Fibroblast of mammary gland (primary cell): ENCODE measurements around the gene FLACC1.
"Not testable (repeated sequence)": the region's sequence is repeated elsewhere in the genome, so short reads cannot be mapped to it uniquely, and the experiment has no call there.

Experiments
- DNase-seq: peaks from one replicate; pipeline ENCODE4 v3.0.0-alpha.2; 2010; ENCODE audit warnings: low read depth
- H3K4me3 ChIP-seq: 2 replicates; pipeline ENCODE4 v1.5.1; 2011; ENCODE audit warnings: low read depth, mild to moderate bottlenecking, low read length, moderate library complexity; ENCODE audit not compliant: control insufficient read depth
- CTCF ChIP-seq: conservative IDR thresholded peaks from 2 replicates; pipeline ENCODE4 v1.5.1; 2011; ENCODE audit warnings: low read depth, low read length, inconsistent platforms; ENCODE audit not compliant: control insufficient read depth, insufficient read depth

FLACC1 gene

GRCh38 chr2:201396595-201396994 is 39.5 kb upstream of the FLACC1 start:
- DNase-seq = no peak
- H3K4me3 ChIP-seq = no peak overlapping the region
- TF ChIP-seq CTCF = no peak

GRCh38 chr2:201383136-201383535 is 26.0 kb upstream of the FLACC1 start:
- H3K4me3 ChIP-seq = no peak overlapping the region
- peak; percentile 41 for DNase-seq
- TF ChIP-seq CTCF = no peak

- no peak for TF ChIP-seq CTCF
- no peak overlapping the region for H3K4me3 ChIP-seq
- DNase-seq = peak; percentile 21
Observed at GRCh38 chr2:201378496-201379397, 21.6 kb upstream of the FLACC1 start.

GRCh38 chr2:201377218-201377617 is 20.1 kb upstream of the FLACC1 start:
- DNase-seq = no peak
- TF ChIP-seq CTCF = no peak
- no peak overlapping the region for H3K4me3 ChIP-seq

- no peak for DNase-seq
- TF ChIP-seq CTCF = no peak
- H3K4me3 ChIP-seq = no peak overlapping the region
Observed at GRCh38 chr2:201369775-201370174, 12.6 kb upstream of the FLACC1 start.

- not testable (repeated sequence) for DNase-seq, H3K4me3 ChIP-seq
Observed at GRCh38 chr2:201369318-201369717, 12.2 kb upstream of the FLACC1 start.

GRCh38 chr2:201366146-201366545 is 9.0 kb upstream of the FLACC1 start:
- H3K4me3 ChIP-seq = no peak overlapping the region
- no peak for DNase-seq
- TF ChIP-seq CTCF = no peak
